ENCODE measurements around the gene FAM110C. TPM values are rescaled to one million over a fixed set of nuclear protein-coding genes. Genes with fewer than 3 reads are reported as not detected.
A peak's percentile ranks its signal among the peaks of the same experiment; 100 is the strongest.
"Not testable (repeated sequence)": the region's sequence is repeated elsewhere in the genome, so short reads cannot be mapped to it uniquely, and the experiment has no call there.

FAM110C gene
- total RNA-seq, 2 experiments from 2014 or later = 0.51 to 0.96 TPM

DNA sequence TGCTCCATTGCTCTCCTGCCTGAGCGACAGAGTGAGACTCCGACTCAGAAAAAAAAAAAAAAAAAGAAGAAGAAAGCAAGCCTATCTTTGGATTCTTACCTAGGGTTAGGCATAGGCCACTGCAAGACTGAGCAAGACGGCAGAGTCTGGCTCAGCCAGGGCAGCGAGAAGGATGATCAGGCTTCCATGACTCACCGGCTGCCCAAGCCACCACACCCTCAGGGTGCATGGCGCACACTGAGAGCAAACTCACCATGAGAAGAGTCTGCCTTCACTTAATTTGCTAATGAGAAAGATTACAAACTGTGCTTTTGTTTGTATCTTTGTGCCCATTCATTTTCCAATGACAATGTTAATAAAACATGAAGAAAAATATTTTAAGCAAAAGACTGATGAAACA is 8.2 kb downstream of the FAM110C start:
- intact Hi-C loops (cut with DNase I, micrococcal nuclease) = no loop called here
- no peaks in the 10 kb centered on the region for H3K9me3 Mint-ChIP-seq (ENCODE audit: low read depth)
- DNase-seq (no peak), ATAC-seq (no peak)
- ChIA-PET CTCF (no interaction called here), POLR2A (no interaction called here)
- H3K27ac Mint-ChIP-seq = no peak overlapping the region
- peaks cover 22% of the 10 kb centered on the region for H3K4me1 Mint-ChIP-seq
- H3K4me3 Mint-ChIP-seq = no peak overlapping the region
- H3K36me3 Mint-ChIP-seq (ENCODE audit: low read depth) = no peaks in the 10 kb centered on the region
- H3K27me3 Mint-ChIP-seq = peaks cover 14% of the 10 kb centered on the region

- DNase-seq = no peak
- Mint-ChIP-seq H3K27me3 (peaks cover 9% of the 10 kb centered on the region), H3K27ac (no peak overlapping the region), H3K4me1 (peaks cover 32% of the 10 kb centered on the region), H3K9me3 (ENCODE audit: low read depth) (no peaks in the 10 kb centered on the region), H3K36me3 (ENCODE audit: low read depth) (no peaks in the 10 kb centered on the region), H3K4me3 (no peak overlapping the region)
- CTCF ChIA-PET = no interaction called here
- intact Hi-C loops (cut with DNase I, micrococcal nuclease) = no loop called here
- POLR2A ChIA-PET = no interaction called here
- no peak for ATAC-seq
Measured at GRCh38 chr2:36318-36717, 10.0 kb downstream of the FAM110C start.

- Mint-ChIP-seq H3K4me3 (no peak overlapping the region), H3K27ac (no peak overlapping the region), H3K36me3 (ENCODE audit: low read depth) (no peaks in the 10 kb centered on the region), H3K4me1 (peaks cover 32% of the 10 kb centered on the region), H3K9me3 (ENCODE audit: low read depth) (no peaks in the 10 kb centered on the region), H3K27me3 (peaks cover 9% of the 10 kb centered on the region)
- ChIA-PET POLR2A (no interaction called here), CTCF (no interaction called here)
- no peak for DNase-seq
- ATAC-seq = no peak
- intact Hi-C loops (cut with DNase I, micrococcal nuclease) = no loop called here
Measured at GRCh38 chr2:35852-36251, 10.5 kb downstream of the FAM110C start.

DNA sequence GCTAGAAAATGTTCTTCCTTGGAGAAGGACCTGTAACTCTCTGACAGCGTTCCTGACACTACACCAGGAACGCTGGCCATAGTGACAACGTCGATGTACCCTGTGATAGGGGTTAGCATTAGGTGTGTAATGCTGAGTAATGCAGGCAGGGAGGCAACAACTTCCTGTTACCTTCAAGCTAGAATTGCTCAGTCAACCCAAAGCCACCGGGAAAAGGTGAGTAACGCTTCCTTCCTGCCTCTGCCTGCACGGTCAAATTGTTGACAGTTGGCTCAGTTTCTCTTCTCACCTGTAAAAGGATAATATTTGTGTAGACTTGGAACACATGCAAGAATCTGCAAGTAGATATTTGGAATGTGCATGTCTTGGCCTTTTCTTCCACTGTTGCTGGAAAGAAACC is 12.7 kb downstream of the FAM110C start:
- Mint-ChIP-seq H3K27me3 (no peaks in the 10 kb centered on the region), H3K36me3 (ENCODE audit: low read depth) (no peaks in the 10 kb centered on the region), H3K27ac (peak overlapping the region; percentile 56), H3K4me3 (no peak overlapping the region), H3K4me1 (peaks cover 32% of the 10 kb centered on the region), H3K9me3 (ENCODE audit: low read depth) (no peaks in the 10 kb centered on the region)
- POLR2A ChIA-PET = no interaction called here
- DNase-seq = peak; percentile 74
- peak; percentile 94 for ATAC-seq
- intact Hi-C loops (cut with DNase I, micrococcal nuclease) = no loop called here
- CTCF ChIA-PET = interaction anchor here (1.0 kb wide), 1 partner anchor 11 kb away, joined by 3 read pairs; no protein-coding TSS in a partner anchor

DNA sequence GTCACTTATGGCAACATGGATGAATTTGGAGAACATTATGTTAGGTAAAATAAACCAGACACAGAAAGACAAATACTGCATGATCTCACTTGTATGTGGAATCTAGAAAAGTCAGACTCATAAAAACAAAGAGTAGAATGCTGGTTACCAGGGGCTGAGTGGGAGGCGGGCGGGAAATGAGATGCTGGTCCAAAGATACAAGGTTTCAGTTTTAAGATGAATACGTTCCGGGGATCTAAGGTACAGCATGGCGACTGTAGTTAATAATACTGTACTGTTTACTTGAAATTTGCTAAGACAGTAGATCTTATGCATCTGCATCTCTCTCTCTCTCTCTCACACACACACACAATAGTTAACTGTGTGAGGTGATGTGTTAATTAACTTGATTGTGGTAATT is 14.2 kb downstream of the FAM110C start:
- H3K9me3 Mint-ChIP-seq (ENCODE audit: low read depth) = no peaks in the 10 kb centered on the region
- H3K27me3 Mint-ChIP-seq = peaks cover 3% of the 10 kb centered on the region
- DNase-seq (peak; percentile 68), ATAC-seq (peak; percentile 60)
- peaks cover 39% of the 10 kb centered on the region for H3K4me1 Mint-ChIP-seq
- CTCF ChIA-PET = no interaction called here
- intact Hi-C loops (cut with DNase I, micrococcal nuclease) = no loop called here
- POLR2A ChIA-PET = no interaction called here
- H3K36me3 Mint-ChIP-seq (ENCODE audit: low read depth) = no peaks in the 10 kb centered on the region
- H3K27ac Mint-ChIP-seq = peak overlapping the region; percentile 38
- no peak overlapping the region for H3K4me3 Mint-ChIP-seq

DNA sequence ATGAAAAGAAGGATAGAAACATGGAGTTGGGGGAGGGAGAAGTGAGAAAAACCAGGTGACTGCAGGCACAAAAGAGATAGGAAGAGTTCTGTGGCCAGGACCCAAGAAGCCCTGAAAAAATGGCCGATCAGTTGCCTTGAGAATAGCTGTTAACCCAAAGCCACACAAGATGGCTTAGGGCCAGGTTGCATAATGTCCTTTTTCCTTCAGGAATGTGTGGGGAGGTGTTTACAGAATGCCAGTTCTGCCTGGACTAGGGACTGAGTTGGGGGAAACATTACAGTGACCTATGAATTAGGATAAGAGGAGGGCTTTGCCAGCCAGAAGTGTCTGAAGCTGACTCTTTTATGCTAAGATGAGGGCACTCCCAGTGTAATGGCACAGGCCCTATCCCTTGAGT is 17.1 kb downstream of the FAM110C start:
- ATAC-seq (no peak), DNase-seq (no peak)
- Mint-ChIP-seq H3K36me3 (ENCODE audit: low read depth) (no peaks in the 10 kb centered on the region), H3K9me3 (ENCODE audit: low read depth) (no peaks in the 10 kb centered on the region), H3K4me3 (no peak overlapping the region), H3K4me1 (peaks cover 36% of the 10 kb centered on the region), H3K27me3 (peaks cover 3% of the 10 kb centered on the region), H3K27ac (no peak overlapping the region)
- intact Hi-C loops (cut with DNase I, micrococcal nuclease) = no loop called here
- CTCF ChIA-PET = interaction anchor here (0.7 to 1.1 kb wide), 2 partner anchors 14 to 17 kb away, joined by 3 read pairs; no protein-coding TSS in a partner anchor
- POLR2A ChIA-PET = no interaction called here

DNA sequence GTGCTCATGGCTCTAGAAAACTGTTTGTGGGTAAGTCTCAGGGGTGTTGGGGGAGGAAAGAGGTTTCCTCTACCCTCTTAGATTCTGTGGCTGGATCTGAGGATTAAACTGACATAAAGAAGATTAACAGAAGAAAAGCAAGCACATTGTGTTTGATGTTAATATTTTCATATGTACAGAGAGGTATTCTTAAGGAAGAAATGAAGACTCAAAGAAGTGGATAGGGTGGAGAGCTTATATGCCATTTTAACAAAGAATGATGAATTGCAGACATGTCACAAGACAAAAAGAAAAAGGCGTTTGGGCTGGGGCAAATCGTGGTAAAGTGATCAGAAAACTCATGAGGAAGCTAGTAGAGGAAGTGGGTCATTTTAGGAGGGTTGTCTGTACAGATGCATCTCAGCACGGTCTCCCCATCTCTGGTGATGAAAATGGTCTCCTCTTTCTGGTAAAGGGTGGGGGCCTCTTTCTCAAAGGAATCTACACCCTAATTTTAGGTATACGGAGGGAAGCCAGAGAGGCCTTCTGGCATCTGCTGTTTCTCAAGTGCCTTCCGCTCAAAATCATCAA is 17.8 kb downstream of the FAM110C start:
- no peak overlapping the region for H3K4me3 Mint-ChIP-seq
- ChIA-PET POLR2A (no interaction called here), CTCF (interaction anchor here (0.7 to 1.1 kb wide), 2 partner anchors 13 to 17 kb away, joined by 3 read pairs; no protein-coding TSS in a partner anchor)
- peak overlapping the region; percentile 7 for H3K27ac Mint-ChIP-seq
- H3K4me1 Mint-ChIP-seq = peaks cover 34% of the 10 kb centered on the region
- no peaks in the 10 kb centered on the region for H3K36me3 Mint-ChIP-seq (ENCODE audit: low read depth)
- DNase-seq = no peak
- ATAC-seq = no peak
- intact Hi-C loops (cut with DNase I, micrococcal nuclease) = no loop called here
- H3K9me3 Mint-ChIP-seq (ENCODE audit: low read depth) = no peaks in the 10 kb centered on the region
- peaks cover 3% of the 10 kb centered on the region for H3K27me3 Mint-ChIP-seq

GRCh38 chr2:26891-27290 is 19.4 kb downstream of the FAM110C start:
- H3K36me3 Mint-ChIP-seq (ENCODE audit: low read depth) = no peaks in the 10 kb centered on the region
- CTCF ChIA-PET = no interaction called here
- H3K27me3 Mint-ChIP-seq = peaks cover 5% of the 10 kb centered on the region
- no peak for ATAC-seq
- no peak for DNase-seq
- peaks cover 3% of the 10 kb centered on the region for H3K9me3 Mint-ChIP-seq (ENCODE audit: low read depth)
- no peak overlapping the region for H3K4me3 Mint-ChIP-seq
- no peak overlapping the region for H3K27ac Mint-ChIP-seq
- POLR2A ChIA-PET = no interaction called here
- H3K4me1 Mint-ChIP-seq = peaks cover 21% of the 10 kb centered on the region
- intact Hi-C loops (cut with DNase I, micrococcal nuclease) = no loop called here

GRCh38 chr2:25543-25942 is 20.8 kb downstream of the FAM110C start:
- Mint-ChIP-seq H3K4me3 (no peak overlapping the region), H3K27me3 (peaks cover 5% of the 10 kb centered on the region), H3K9me3 (ENCODE audit: low read depth) (peaks cover 3% of the 10 kb centered on the region), H3K4me1 (peaks cover 16% of the 10 kb centered on the region), H3K27ac (no peak overlapping the region), H3K36me3 (ENCODE audit: low read depth) (no peaks in the 10 kb centered on the region)
- CTCF ChIA-PET = no interaction called here
- no peak for DNase-seq
- ATAC-seq = no peak
- POLR2A ChIA-PET = no interaction called here
- intact Hi-C loops (cut with DNase I, micrococcal nuclease) = no loop called here

GRCh38 chr2:24591-24990 is 21.7 kb downstream of the FAM110C start:
- H3K9me3 Mint-ChIP-seq (ENCODE audit: low read depth); DNase-seq; H3K27ac Mint-ChIP-seq; intact Hi-C loops (cut with DNase I, micrococcal nuclease); H3K36me3 Mint-ChIP-seq (ENCODE audit: low read depth); H3K4me3 Mint-ChIP-seq; POLR2A ChIA-PET; ATAC-seq; CTCF ChIA-PET; H3K27me3 Mint-ChIP-seq: not testable (repeated sequence)
- H3K4me1 Mint-ChIP-seq = peaks cover 16% of the 10 kb centered on the region

- intact Hi-C loops (cut with DNase I, micrococcal nuclease) = no loop called here
- ATAC-seq = peak; percentile 49
- Mint-ChIP-seq H3K36me3 (ENCODE audit: low read depth) (no peaks in the 10 kb centered on the region), H3K27ac (no peak overlapping the region), H3K4me1 (peaks cover 16% of the 10 kb centered on the region), H3K9me3 (ENCODE audit: low read depth) (peaks cover 3% of the 10 kb centered on the region), H3K4me3 (no peak overlapping the region), H3K27me3 (peaks cover 5% of the 10 kb centered on the region)
- POLR2A ChIA-PET = no interaction called here
- no peak for DNase-seq
- CTCF ChIA-PET = interaction anchor here (2.0 kb wide), 1 partner anchor 12 kb away, joined by 12 read pairs; no protein-coding TSS in a partner anchor
Measured at GRCh38 chr2:24107-24506, 22.2 kb downstream of the FAM110C start.

- Mint-ChIP-seq H3K9me3 (ENCODE audit: low read depth) (peaks cover 3% of the 10 kb centered on the region), H3K4me3 (no peak overlapping the region), H3K27me3 (peaks cover 7% of the 10 kb centered on the region), H3K36me3 (ENCODE audit: low read depth) (no peaks in the 10 kb centered on the region), H3K27ac (no peak overlapping the region), H3K4me1 (peaks cover 13% of the 10 kb centered on the region)
- DNase-seq = no peak
- ChIA-PET CTCF (interaction anchor here (0.6 to 2.0 kb wide), 4 partner anchors 10 to 1055 kb away, joined by 3 to 12 read pairs (median 3); no protein-coding TSS in a partner anchor), POLR2A (no interaction called here)
- ATAC-seq = no peak
- intact Hi-C loops (cut with DNase I, micrococcal nuclease) = no loop called here
Measured at GRCh38 chr2:23283-23682, 23.0 kb downstream of the FAM110C start.
